Effector memory CD8-positive, alpha-beta T cell (primary cell): ENCODE measurements around the gene TTC3.

ENCODE experiments used
- ATAC-seq: fragments of 150-1000 bp; cut with Tn5 transposase; replicated peaks from 2 replicates; pipeline ENCODE4 v1.10.0; 2021; ENCODE audit warnings: mild to moderate bottlenecking, moderate library complexity
- DNase-seq, 3 experiments: peaks; one replicate each; pipeline ENCODE4 v3.0.0; 2021
- H3K27ac Mint-ChIP-seq, 2 donors: one replicate each; pipeline ENCODE4 v1.8.0; 2022; ENCODE audit warnings: mild to moderate bottlenecking in 2 of 2, mixed read lengths in 2 of 2, moderate library complexity in 2 of 2
- H3K27me3 Mint-ChIP-seq, 2 donors: one replicate each; pipeline ENCODE4 v1.8.0; 2022; ENCODE audit warnings: mixed read lengths in 2 of 2
- H3K36me3 Mint-ChIP-seq: one replicate; pipeline ENCODE4 v1.8.0; 2022; ENCODE audit warnings: mild to moderate bottlenecking, moderate library complexity, mixed read lengths; ENCODE audit not compliant: insufficient read depth
- H3K4me1 Mint-ChIP-seq, 2 donors: one replicate each; pipeline ENCODE4 v1.8.0; 2022; ENCODE audit warnings: low read depth in 2 of 2, mixed read lengths in 2 of 2
- H3K4me3 Mint-ChIP-seq, 2 donors: one replicate each; pipeline ENCODE4 v1.8.0; 2022; ENCODE audit warnings: mild to moderate bottlenecking in 2 of 2, mixed read lengths in 2 of 2, moderate library complexity in 2 of 2
- H3K9me3 Mint-ChIP-seq, 2 donors: one replicate each; pipeline ENCODE4 v1.8.0; 2022; ENCODE audit warnings: mixed read lengths in 2 of 2

TTC3 gene

GRCh38 chr21:37202221-37203110, 129.4 kb downstream of the TTC3 start:
- Mint-ChIP-seq H3K9me3 (no peaks in the 10 kb centered on the region), H3K27ac (peak overlapping the region in 1 of 2 donors; percentile 20), H3K27me3 (no peaks in the 10 kb centered on the region), H3K4me3 (no peak overlapping the region), H3K36me3 (peaks cover 39% of the 10 kb centered on the region), H3K4me1 (peaks cover 0 to 3% of the 10 kb centered on the region in 2 donors)
- ATAC-seq (no peak), DNase-seq (no peak)

DNA sequence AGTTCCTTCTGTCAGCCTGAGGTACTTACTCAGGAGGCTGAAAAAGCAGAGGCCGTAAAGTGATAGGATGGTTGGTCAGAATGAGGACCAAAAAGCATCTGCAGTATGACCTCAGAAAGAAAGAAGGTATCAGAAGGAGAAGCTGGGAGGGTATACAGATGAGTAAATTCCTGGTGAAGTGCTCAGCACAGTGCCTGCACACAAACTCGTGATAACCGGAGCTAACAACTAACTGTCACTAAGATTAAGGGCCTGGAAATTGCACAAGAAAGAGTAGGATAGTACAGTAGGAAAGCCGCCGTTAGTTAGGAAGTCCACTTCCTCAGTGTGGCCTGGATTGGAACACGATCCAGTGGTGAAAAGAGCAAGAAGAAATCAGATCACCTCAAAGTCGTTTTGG, 131.5 kb downstream of the TTC3 start:
- Mint-ChIP-seq H3K4me1 (peaks cover 0 to 10% of the 10 kb centered on the region in 2 donors), H3K4me3 (peak overlapping the region in 1 of 2 donors; percentile 31), H3K9me3 (no peaks in the 10 kb centered on the region), H3K36me3 (peaks cover 23% of the 10 kb centered on the region), H3K27me3 (no peaks in the 10 kb centered on the region), H3K27ac (no peak overlapping the region)
- DNase-seq (no peak), ATAC-seq (no peak)

GRCh38 chr21:37206496-37206895, 133.4 kb downstream of the TTC3 start:
- H3K27me3 Mint-ChIP-seq = no peaks in the 10 kb centered on the region
- H3K36me3 Mint-ChIP-seq = peaks cover 10% of the 10 kb centered on the region
- no peak for DNase-seq
- ATAC-seq = no peak
- no peaks in the 10 kb centered on the region for H3K9me3 Mint-ChIP-seq
- H3K4me1 Mint-ChIP-seq = peaks cover 0 to 10% of the 10 kb centered on the region in 2 donors
- H3K4me3 Mint-ChIP-seq = no peak overlapping the region
- H3K27ac Mint-ChIP-seq = no peak overlapping the region

GRCh38 chr21:37207441-37208009, 134.5 kb downstream of the TTC3 start:
- ATAC-seq = peak; percentile 22
- Mint-ChIP-seq H3K36me3 (peaks cover 2% of the 10 kb centered on the region), H3K4me3 (no peak overlapping the region), H3K4me1 (peaks cover 0 to 10% of the 10 kb centered on the region in 2 donors), H3K9me3 (no peaks in the 10 kb centered on the region), H3K27ac (peak overlapping the region; percentile 29 to 66), H3K27me3 (no peaks in the 10 kb centered on the region)
- DNase-seq = no peak

DNA sequence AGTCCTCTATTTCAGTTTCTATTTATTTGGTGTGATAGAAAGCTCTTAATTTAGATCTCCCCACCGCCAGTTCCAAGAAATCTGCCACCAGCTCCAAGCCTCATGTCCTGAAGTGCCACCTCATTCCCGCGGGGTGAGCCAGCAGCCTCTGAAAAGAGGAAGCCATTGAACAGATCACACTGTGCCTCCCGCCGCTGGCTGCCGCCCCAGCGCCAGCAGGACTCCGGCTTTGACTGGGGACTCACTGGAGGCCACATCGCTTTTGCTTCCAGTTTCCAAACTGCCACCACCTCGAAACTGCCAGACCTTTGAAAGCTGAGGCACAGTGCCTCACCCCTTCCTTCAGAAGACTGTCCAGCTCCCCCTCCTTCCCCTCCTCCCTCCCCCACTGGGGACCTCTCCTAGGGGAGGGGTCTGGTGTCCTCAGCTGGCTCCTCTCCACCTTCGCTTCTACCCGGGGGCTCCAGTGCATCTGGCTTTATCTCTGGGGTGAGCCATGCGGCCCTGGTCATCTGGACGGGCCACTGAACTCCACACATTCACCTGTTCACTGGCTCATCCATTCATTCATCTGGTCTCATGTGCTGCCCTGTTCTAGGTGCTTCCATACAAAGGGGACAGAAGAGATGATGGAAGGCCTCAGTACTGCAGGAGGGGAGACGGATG, 135.1 kb downstream of the TTC3 start:
- Mint-ChIP-seq H3K36me3 (no peaks in the 10 kb centered on the region), H3K4me3 (no peak overlapping the region), H3K4me1 (peaks cover 0 to 10% of the 10 kb centered on the region in 2 donors), H3K9me3 (no peaks in the 10 kb centered on the region), H3K27ac (peak overlapping the region in 1 of 2 donors; percentile 7), H3K27me3 (no peaks in the 10 kb centered on the region)
- peak; percentile 42 for ATAC-seq
- no peak for DNase-seq

GRCh38 chr21:37208741-37209225, 135.7 kb downstream of the TTC3 start:
- Mint-ChIP-seq H3K9me3 (no peaks in the 10 kb centered on the region), H3K4me1 (peaks cover 0 to 10% of the 10 kb centered on the region in 2 donors), H3K36me3 (no peaks in the 10 kb centered on the region), H3K4me3 (no peak overlapping the region), H3K27me3 (no peaks in the 10 kb centered on the region), H3K27ac (peak overlapping the region in 1 of 2 donors; percentile 5)
- DNase-seq = no peak
- ATAC-seq = no peak

GRCh38 chr21:37210130-37210529, 137.1 kb downstream of the TTC3 start:
- no peaks in the 10 kb centered on the region for H3K27me3 Mint-ChIP-seq
- H3K36me3 Mint-ChIP-seq = no peaks in the 10 kb centered on the region
- DNase-seq (no peak), ATAC-seq (no peak)
- H3K4me1 Mint-ChIP-seq = peaks cover 0 to 10% of the 10 kb centered on the region in 2 donors
- no peaks in the 10 kb centered on the region for H3K9me3 Mint-ChIP-seq
- H3K27ac Mint-ChIP-seq = no peak overlapping the region
- no peak overlapping the region for H3K4me3 Mint-ChIP-seq

DNA sequence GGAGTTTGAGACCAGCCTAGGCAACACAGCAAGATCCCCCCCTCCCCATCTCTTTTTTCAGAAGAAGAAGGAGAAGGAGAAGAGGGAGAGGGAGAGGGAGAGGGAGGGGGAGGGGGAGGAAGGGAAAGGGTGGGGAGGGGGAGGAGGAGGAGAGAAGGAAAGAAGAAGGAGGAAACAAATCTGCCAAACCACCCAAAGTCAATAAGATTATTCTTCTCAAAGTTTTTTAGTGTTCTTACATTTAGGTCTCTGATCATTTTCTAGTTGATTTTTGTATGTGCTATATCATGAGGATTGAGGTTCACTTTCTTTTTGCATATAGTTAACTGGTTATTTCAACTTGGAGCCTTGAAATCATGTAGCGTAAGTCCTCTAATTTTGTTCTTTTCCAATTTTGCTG, 137.7 kb downstream of the TTC3 start:
- Mint-ChIP-seq H3K4me3 (no peak overlapping the region), H3K27ac (no peak overlapping the region), H3K9me3 (no peaks in the 10 kb centered on the region), H3K36me3 (no peaks in the 10 kb centered on the region), H3K4me1 (peaks cover 0 to 10% of the 10 kb centered on the region in 2 donors), H3K27me3 (no peaks in the 10 kb centered on the region)
- DNase-seq (no peak), ATAC-seq (no peak)

DNA sequence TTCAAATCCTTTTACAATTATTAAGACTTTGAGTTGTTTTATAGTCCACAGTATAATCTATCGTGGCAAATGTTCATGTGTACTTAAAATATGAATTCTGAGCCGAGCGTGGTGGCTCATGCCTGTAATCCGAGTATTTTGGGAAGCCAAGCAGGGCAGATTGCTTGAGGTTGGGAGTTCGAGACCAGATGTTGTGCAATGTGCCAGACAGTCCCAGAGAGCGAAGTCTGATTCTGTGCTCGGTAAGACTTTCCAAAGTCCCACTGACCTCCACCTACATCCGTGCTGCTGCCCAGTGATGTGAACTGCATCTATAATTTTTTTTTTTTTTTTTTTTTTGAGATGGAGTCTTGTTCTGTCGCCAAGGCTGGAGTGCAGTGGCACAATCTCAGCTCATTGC, 141.9 kb downstream of the TTC3 start:
- no peak overlapping the region for H3K4me3 Mint-ChIP-seq
- no peaks in the 10 kb centered on the region for H3K36me3 Mint-ChIP-seq

GRCh38 chr21:37219761-37220432, 146.8 kb downstream of the TTC3 start:
- Mint-ChIP-seq H3K9me3 (no peaks in the 10 kb centered on the region), H3K27me3 (no peaks in the 10 kb centered on the region), H3K36me3 (peaks cover 17% of the 10 kb centered on the region), H3K4me1 (peaks cover 28 to 32% of the 10 kb centered on the region in 2 donors), H3K27ac (peak overlapping the region; percentile 91 to 93), H3K4me3 (peak overlapping the region; percentile 93 to 95)
- DNase-seq (peak in 1 of 3 experiments; percentile 16), ATAC-seq (peak; percentile 4)

More for the DNA sequence above, 141.9 kb downstream of the TTC3 start:
- no peak overlapping the region for H3K27ac Mint-ChIP-seq
- no peaks in the 10 kb centered on the region for H3K27me3 Mint-ChIP-seq
- H3K9me3 Mint-ChIP-seq = no peaks in the 10 kb centered on the region
- H3K4me1 Mint-ChIP-seq = peaks cover 4% of the 10 kb centered on the region in 2 donors
- no peak for DNase-seq
- no peak for ATAC-seq

GRCh38 chr21:37220433-37220980, 147.5 kb downstream of the TTC3 start:
- peaks cover 34 to 39% of the 10 kb centered on the region in 2 donors for H3K4me1 Mint-ChIP-seq
- peak overlapping the region; percentile 93 to 95 for H3K4me3 Mint-ChIP-seq
- H3K27me3 Mint-ChIP-seq = no peaks in the 10 kb centered on the region
- H3K36me3 Mint-ChIP-seq = peaks cover 17% of the 10 kb centered on the region
- H3K27ac Mint-ChIP-seq = peak overlapping the region; percentile 91 to 93
- no peaks in the 10 kb centered on the region for H3K9me3 Mint-ChIP-seq
- peak; percentile 26 for ATAC-seq
- DNase-seq = peak; percentile 11 to 33 (median 17)

GRCh38 chr21:37220981-37221664, 148.1 kb downstream of the TTC3 start:
- Mint-ChIP-seq H3K9me3 (no peaks in the 10 kb centered on the region), H3K4me1 (peaks cover 40 to 45% of the 10 kb centered on the region in 2 donors), H3K27me3 (no peaks in the 10 kb centered on the region), H3K4me3 (peak overlapping the region; percentile 93 to 95), H3K27ac (peak overlapping the region; percentile 91 to 93), H3K36me3 (peaks cover 17% of the 10 kb centered on the region)
- ATAC-seq = peak; percentile 77
- peak; percentile 87 to 89 (median 88) for DNase-seq
